ENCODE results near the gene PSMG1. TPM values are rescaled to one million over a fixed set of nuclear protein-coding genes. Genes with fewer than 3 reads are reported as not detected.

The PSMG1 gene
- total and polyA plus RNA-seq, 2 of the 8 experiments (the other 6 are each of a cell fraction or from before 2014, with no cell fraction given), result 50.7 to 93.7 TPM

DNA sequence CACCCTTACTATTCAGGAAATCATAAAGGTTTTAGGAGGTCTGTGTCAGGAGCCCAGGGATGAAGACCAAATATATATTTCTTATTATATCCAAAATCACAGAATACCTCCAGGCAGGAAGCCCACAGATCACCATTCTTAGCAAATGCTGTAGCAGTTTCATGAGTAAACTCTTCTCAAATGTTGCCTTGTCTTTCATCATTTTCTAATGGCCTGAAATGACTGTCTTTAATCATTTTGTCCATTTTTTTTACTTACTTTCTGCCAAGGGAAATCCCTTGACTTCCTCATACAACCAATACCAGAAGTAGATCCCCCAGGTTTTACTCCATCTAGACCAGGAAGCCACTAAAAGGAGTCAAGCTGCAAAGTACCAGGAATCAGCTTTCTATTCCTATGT is 32.4 kb downstream of the PSMG1 start (continued):
- TF ChIP-seq BACH1 (IDR thresholded peaks at IDR 0.05; ENCODE audit: low read length) (no peak), GTF2F1 (IDR thresholded peaks at IDR 0.05; ENCODE audit: borderline replicate concordance, low read depth, low read length) (no peak), ZNF274 (IDR thresholded peaks at IDR 0.05; ENCODE audit: borderline replicate concordance, extremely low read depth, low read length) (no peak), RNF2 (IDR thresholded peaks at IDR 0.05; ENCODE audit: borderline replicate concordance, low read depth, low read length, missing control alignments, poor library complexity, severe bottlenecking) (no peak)
- TF ChIP-seq, protein P1, sequence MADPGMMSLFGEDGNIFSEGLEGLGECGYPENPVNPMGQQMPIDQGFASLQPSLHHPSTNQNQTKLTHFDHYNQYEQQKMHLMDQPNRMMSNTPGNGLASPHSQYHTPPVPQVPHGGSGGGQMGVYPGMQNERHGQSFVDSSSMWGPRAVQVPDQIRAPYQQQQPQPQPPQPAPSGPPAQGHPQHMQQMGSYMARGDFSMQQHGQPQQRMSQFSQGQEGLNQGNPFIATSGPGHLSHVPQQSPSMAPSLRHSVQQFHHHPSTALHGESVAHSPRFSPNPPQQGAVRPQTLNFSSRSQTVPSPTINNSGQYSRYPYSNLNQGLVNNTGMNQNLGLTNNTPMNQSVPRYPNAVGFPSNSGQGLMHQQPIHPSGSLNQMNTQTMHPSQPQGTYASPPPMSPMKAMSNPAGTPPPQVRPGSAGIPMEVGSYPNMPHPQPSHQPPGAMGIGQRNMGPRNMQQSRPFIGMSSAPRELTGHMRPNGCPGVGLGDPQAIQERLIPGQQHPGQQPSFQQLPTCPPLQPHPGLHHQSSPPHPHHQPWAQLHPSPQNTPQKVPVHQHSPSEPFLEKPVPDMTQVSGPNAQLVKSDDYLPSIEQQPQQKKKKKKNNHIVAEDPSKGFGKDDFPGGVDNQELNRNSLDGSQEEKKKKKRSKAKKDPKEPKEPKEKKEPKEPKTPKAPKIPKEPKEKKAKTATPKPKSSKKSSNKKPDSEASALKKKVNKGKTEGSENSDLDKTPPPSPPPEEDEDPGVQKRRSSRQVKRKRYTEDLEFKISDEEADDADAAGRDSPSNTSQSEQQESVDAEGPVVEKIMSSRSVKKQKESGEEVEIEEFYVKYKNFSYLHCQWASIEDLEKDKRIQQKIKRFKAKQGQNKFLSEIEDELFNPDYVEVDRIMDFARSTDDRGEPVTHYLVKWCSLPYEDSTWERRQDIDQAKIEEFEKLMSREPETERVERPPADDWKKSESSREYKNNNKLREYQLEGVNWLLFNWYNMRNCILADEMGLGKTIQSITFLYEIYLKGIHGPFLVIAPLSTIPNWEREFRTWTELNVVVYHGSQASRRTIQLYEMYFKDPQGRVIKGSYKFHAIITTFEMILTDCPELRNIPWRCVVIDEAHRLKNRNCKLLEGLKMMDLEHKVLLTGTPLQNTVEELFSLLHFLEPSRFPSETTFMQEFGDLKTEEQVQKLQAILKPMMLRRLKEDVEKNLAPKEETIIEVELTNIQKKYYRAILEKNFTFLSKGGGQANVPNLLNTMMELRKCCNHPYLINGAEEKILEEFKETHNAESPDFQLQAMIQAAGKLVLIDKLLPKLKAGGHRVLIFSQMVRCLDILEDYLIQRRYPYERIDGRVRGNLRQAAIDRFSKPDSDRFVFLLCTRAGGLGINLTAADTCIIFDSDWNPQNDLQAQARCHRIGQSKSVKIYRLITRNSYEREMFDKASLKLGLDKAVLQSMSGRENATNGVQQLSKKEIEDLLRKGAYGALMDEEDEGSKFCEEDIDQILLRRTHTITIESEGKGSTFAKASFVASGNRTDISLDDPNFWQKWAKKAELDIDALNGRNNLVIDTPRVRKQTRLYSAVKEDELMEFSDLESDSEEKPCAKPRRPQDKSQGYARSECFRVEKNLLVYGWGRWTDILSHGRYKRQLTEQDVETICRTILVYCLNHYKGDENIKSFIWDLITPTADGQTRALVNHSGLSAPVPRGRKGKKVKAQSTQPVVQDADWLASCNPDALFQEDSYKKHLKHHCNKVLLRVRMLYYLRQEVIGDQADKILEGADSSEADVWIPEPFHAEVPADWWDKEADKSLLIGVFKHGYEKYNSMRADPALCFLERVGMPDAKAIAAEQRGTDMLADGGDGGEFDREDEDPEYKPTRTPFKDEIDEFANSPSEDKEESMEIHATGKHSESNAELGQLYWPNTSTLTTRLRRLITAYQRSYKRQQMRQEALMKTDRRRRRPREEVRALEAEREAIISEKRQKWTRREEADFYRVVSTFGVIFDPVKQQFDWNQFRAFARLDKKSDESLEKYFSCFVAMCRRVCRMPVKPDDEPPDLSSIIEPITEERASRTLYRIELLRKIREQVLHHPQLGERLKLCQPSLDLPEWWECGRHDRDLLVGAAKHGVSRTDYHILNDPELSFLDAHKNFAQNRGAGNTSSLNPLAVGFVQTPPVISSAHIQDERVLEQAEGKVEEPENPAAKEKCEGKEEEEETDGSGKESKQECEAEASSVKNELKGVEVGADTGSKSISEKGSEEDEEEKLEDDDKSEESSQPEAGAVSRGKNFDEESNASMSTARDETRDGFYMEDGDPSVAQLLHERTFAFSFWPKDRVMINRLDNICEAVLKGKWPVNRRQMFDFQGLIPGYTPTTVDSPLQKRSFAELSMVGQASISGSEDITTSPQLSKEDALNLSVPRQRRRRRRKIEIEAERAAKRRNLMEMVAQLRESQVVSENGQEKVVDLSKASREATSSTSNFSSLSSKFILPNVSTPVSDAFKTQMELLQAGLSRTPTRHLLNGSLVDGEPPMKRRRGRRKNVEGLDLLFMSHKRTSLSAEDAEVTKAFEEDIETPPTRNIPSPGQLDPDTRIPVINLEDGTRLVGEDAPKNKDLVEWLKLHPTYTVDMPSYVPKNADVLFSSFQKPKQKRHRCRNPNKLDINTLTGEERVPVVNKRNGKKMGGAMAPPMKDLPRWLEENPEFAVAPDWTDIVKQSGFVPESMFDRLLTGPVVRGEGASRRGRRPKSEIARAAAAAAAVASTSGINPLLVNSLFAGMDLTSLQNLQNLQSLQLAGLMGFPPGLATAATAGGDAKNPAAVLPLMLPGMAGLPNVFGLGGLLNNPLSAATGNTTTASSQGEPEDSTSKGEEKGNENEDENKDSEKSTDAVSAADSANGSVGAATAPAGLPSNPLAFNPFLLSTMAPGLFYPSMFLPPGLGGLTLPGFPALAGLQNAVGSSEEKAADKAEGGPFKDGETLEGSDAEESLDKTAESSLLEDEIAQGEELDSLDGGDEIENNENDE (IDR thresholded peaks at IDR 0.05; ENCODE audit: insufficient replicate concordance, low read length), result no peak

Data from H1 (cell line).